SK-N-SH treated with all-trans-retinoic acid at 6 μM for 48 hours (cell line): ENCODE measurements around the gene SLX9.

Source experiments
- ATAC-seq: fragments of 200-7000 bp; cut with Tn5 transposase; 3 replicates; pipeline ENCODE4 v1.9.1; 2020; ENCODE audit warnings: mild to moderate bottlenecking, moderate library complexity
- ARNTL ChIP-seq: fragments of 450-650 bp; formaldehyde crosslinking; IDR thresholded peaks from 2 replicates; pipeline ENCODE4 v1.5.0; 2020; ENCODE audit warnings: low read depth, mild to moderate bottlenecking, moderate library complexity, borderline replicate concordance
- CREB5 ChIP-seq: fragments of 250-450 bp; sonication (Bioruptor Pico); IDR thresholded peaks from 2 replicates; pipeline ENCODE4 v1.5.1; 2020; ENCODE audit warnings: low read depth, mild to moderate bottlenecking, moderate library complexity
- CSDC2 ChIP-seq: fragments of 250-450 bp; sonication (Bioruptor Pico); IDR thresholded peaks from 2 replicates; pipeline ENCODE4 v1.5.0; 2020; ENCODE audit warnings: mild to moderate bottlenecking, moderate library complexity
- CSRNP3 ChIP-seq: fragments of 250-450 bp; sonication (Bioruptor Pico); IDR thresholded peaks from 2 replicates; pipeline ENCODE4 v1.5.1; 2021; ENCODE audit warnings: mild to moderate bottlenecking, moderate library complexity
- ESRRG ChIP-seq: fragments of 250-450 bp; sonication (Bioruptor Pico); IDR thresholded peaks from 2 replicates; pipeline ENCODE4 v1.6.1; 2021; ENCODE audit warnings: mild to moderate bottlenecking
- GLIS3 ChIP-seq: fragments of 250-450 bp; sonication (Bioruptor Pico); IDR thresholded peaks from 2 replicates; pipeline ENCODE4 v1.5.0; 2020; ENCODE audit warnings: mild to moderate bottlenecking, moderate library complexity
- ISL1 ChIP-seq: fragments of 250-450 bp; sonication (Bioruptor Pico); IDR thresholded peaks from 2 replicates; pipeline ENCODE4 v2.1.2; 2022; ENCODE audit warnings: mild to moderate bottlenecking, moderate library complexity
- OSR1 ChIP-seq: fragments of 250-450 bp; sonication (Bioruptor Pico); IDR thresholded peaks from 2 replicates; pipeline ENCODE4 v1.8.0; 2022; ENCODE audit warnings: moderate library complexity, mild to moderate bottlenecking, inconsistent platforms
- PATZ1 ChIP-seq: fragments of 250-450 bp; sonication (Bioruptor Pico); IDR thresholded peaks from 2 replicates; pipeline ENCODE4 v1.8.0; 2020; ENCODE audit warnings: mild to moderate bottlenecking, moderate library complexity, borderline replicate concordance
- POU6F1 ChIP-seq: fragments of 250-450 bp; sonication (Bioruptor Pico); IDR thresholded peaks from 2 replicates; pipeline ENCODE4 v1.8.0; 2021; ENCODE audit warnings: low read depth, mild to moderate bottlenecking, moderate library complexity, borderline replicate concordance
- PPARA ChIP-seq: fragments of 250-450 bp; sonication (Bioruptor Pico); IDR thresholded peaks from 2 replicates; pipeline ENCODE4 v1.5.0; 2020; ENCODE audit warnings: mild to moderate bottlenecking, borderline replicate concordance
- RARB ChIP-seq: fragments of 250-450 bp; sonication (Bioruptor Pico); IDR thresholded peaks from 2 replicates; pipeline ENCODE4 v1.8.0; 2021; ENCODE audit warnings: mild to moderate bottlenecking, moderate library complexity
- TCF4 ChIP-seq: fragments of 250-450 bp; sonication (Bioruptor Pico); IDR thresholded peaks from 2 replicates; pipeline ENCODE4 v1.8.0; 2021; ENCODE audit warnings: mild to moderate bottlenecking, moderate library complexity, borderline replicate concordance
- TOX ChIP-seq: fragments of 250-450 bp; sonication (Bioruptor Pico); IDR thresholded peaks from 2 replicates; pipeline ENCODE4 v1.8.0; 2021; ENCODE audit warnings: mild to moderate bottlenecking, moderate library complexity, borderline replicate concordance
- TSHZ2 ChIP-seq: fragments of 250-450 bp; sonication (Bioruptor Pico); IDR thresholded peaks from 2 replicates; pipeline ENCODE4 v1.5.0; 2020; ENCODE audit warnings: mild to moderate bottlenecking, moderate library complexity
- ZC3H10 ChIP-seq: fragments of 250-450 bp; sonication (Bioruptor Pico); IDR thresholded peaks from 2 replicates; pipeline ENCODE4 v1.5.1; 2021; ENCODE audit warnings: mild to moderate bottlenecking, moderate library complexity
- ZFP3 ChIP-seq: fragments of 250-450 bp; sonication (Bioruptor Pico); IDR thresholded peaks from 2 replicates; pipeline ENCODE4 v1.5.0; 2020; ENCODE audit warnings: mild to moderate bottlenecking, moderate library complexity
- ZNF565 ChIP-seq: fragments of 450-650 bp; formaldehyde crosslinking; conservative IDR thresholded peaks from 2 replicates; pipeline ENCODE4 v1.5.0; 2020; ENCODE audit warnings: low read depth, mild to moderate bottlenecking, moderate library complexity
- ZNF70 ChIP-seq: fragments of 450-650 bp; formaldehyde crosslinking; IDR thresholded peaks from 2 replicates; pipeline ENCODE4 v1.5.0; 2020; ENCODE audit warnings: mild to moderate bottlenecking, moderate library complexity

SLX9 gene

GRCh38 chr21:44939532-44940115 is at the start of gene SLX9:
Gene SLX9, plus strand, starts transcription at chr21:44940029. Its CDS starts 29 bp downstream, at chr21:44940058.
- TF ChIP-seq ZFP3 (CRISPR knock-in tag) (peak; percentile 44; the same call in 1 of the 2 replicates), TCF4 (CRISPR knock-in tag) (no peak), RARB (CRISPR knock-in tag) (no peak), TSHZ2 (CRISPR knock-in tag) (0 out of 2 replicates have a peak, but pooled peaks have one; percentile 34), PATZ1 (CRISPR knock-in tag) (no peak), CREB5 (CRISPR knock-in tag) (no peak)
- peak; percentile 98 for ATAC-seq

GRCh38 chr21:44890338-44890931 is 49.4 kb upstream of the SLX9 start:
- no peak for ATAC-seq
- no peak for TF ChIP-seq GLIS3

GRCh38 chr21:44890961-44891541 is 48.8 kb upstream of the SLX9 start:
- no peak for TF ChIP-seq OSR1 (CRISPR knock-in tag)
- no peak for TF ChIP-seq CSDC2
- TF ChIP-seq ZNF565 (CRISPR knock-in tag), result no peak
- no peak for ATAC-seq

GRCh38 chr21:44891631-44892031 is 48.2 kb upstream of the SLX9 start:
- ATAC-seq, result no peak
- no peak for TF ChIP-seq ZNF70 (CRISPR knock-in tag)
- no peak for TF ChIP-seq ZC3H10 (CRISPR knock-in tag)
- no peak for TF ChIP-seq ISL1
- no peak for TF ChIP-seq ARNTL (CRISPR knock-in tag)
- TF ChIP-seq CSRNP3 (CRISPR knock-in tag), result no peak
- TF ChIP-seq TCF4 (CRISPR knock-in tag), result no peak
- no peak for TF ChIP-seq RARB (CRISPR knock-in tag)
- no peak for TF ChIP-seq ZNF565 (CRISPR knock-in tag)
- no peak for TF ChIP-seq ESRRG
- TF ChIP-seq TOX, result no peak
- TF ChIP-seq OSR1 (CRISPR knock-in tag), result no peak
- no peak for TF ChIP-seq POU6F1 (CRISPR knock-in tag)
- TF ChIP-seq PATZ1 (CRISPR knock-in tag), result no peak
- TF ChIP-seq CSDC2, result no peak
- no peak for TF ChIP-seq PPARA (CRISPR knock-in tag)
- TF ChIP-seq, all 23 proteins: peak for 0
